Measurements from ENCODE around the gene ARMC3.

DNA sequence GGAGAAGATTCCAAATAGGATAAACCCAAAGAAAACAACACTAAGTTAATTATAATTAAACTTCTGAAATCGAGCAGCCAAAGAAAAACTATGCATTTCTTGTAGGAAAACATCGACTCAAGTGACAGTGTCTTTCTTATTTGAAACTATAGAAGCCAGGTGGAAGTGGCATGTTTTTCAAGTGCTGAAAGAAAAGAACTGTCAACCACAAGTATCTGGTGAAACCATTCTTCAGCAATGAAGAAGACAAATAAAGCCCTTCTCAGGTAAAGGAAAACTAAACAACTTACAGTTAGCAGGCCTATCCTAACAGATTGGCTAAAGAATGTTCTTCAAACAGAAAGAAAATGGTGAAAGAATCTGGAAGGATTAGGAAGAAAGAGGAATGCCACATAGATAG, 96.1 kb downstream of the ARMC3 start:
- TF ChIP-seq, protein P1, sequence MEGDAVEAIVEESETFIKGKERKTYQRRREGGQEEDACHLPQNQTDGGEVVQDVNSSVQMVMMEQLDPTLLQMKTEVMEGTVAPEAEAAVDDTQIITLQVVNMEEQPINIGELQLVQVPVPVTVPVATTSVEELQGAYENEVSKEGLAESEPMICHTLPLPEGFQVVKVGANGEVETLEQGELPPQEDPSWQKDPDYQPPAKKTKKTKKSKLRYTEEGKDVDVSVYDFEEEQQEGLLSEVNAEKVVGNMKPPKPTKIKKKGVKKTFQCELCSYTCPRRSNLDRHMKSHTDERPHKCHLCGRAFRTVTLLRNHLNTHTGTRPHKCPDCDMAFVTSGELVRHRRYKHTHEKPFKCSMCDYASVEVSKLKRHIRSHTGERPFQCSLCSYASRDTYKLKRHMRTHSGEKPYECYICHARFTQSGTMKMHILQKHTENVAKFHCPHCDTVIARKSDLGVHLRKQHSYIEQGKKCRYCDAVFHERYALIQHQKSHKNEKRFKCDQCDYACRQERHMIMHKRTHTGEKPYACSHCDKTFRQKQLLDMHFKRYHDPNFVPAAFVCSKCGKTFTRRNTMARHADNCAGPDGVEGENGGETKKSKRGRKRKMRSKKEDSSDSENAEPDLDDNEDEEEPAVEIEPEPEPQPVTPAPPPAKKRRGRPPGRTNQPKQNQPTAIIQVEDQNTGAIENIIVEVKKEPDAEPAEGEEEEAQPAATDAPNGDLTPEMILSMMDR (IDR thresholded peaks at IDR 0.05), result no peak
- no peak for TF ChIP-seq POLR2A (IDR thresholded peaks at IDR 0.05)

All from uterus (tissue), 2 donors.